WERI-Rb-1 (cell line): ENCODE results near the gene P2RY2.

Source experiments
- DNase-seq: peaks from one replicate; pipeline ENCODE4 v3.0.0-alpha.2; 2020
- H3K27ac ChIP-seq: fragments of 250-450 bp; sonication (Bioruptor Pico); 2 replicates; pipeline ENCODE4 v1.5.1; 2020; ENCODE audit warnings: mild to moderate bottlenecking, moderate library complexity
- H3K27me3 ChIP-seq: fragments of 250-450 bp; sonication (Bioruptor Pico); 2 replicates; pipeline ENCODE4 v1.5.1; 2021; ENCODE audit warnings: mild to moderate bottlenecking, low read depth, moderate library complexity; ENCODE audit not compliant: insufficient read depth, severe bottlenecking
- H3K36me3 ChIP-seq: fragments of 250-450 bp; sonication (Bioruptor Pico); 2 replicates; pipeline ENCODE4 v1.5.1; 2020; ENCODE audit warnings: mild to moderate bottlenecking, moderate library complexity
- H3K4me3 ChIP-seq: 2 replicates; pipeline ENCODE4 v1.5.1; 2011; ENCODE audit warnings: low read depth, mild to moderate bottlenecking, control low read depth, low read length
- H3K9me3 ChIP-seq: fragments of 250-450 bp; sonication (Bioruptor Pico); 2 replicates; pipeline ENCODE4 v1.5.1; 2021; ENCODE audit warnings: mild to moderate bottlenecking, moderate library complexity; ENCODE audit not compliant: severe bottlenecking
- CTCF ChIP-seq: IDR thresholded peaks from 2 replicates; pipeline ENCODE4 v1.5.1; 2011; ENCODE audit warnings: low read depth, mild to moderate bottlenecking, control low read depth, inconsistent platforms, low read length

The P2RY2 gene

GRCh38 chr11:73257342-73258103, 39.4 kb downstream of the P2RY2 start:
- H3K27me3 ChIP-seq, result no peaks in the 10 kb centered on the region
- no peaks in the 10 kb centered on the region for H3K9me3 ChIP-seq
- DNase-seq, result no peak
- no peak overlapping the region for H3K27ac ChIP-seq
- no peak overlapping the region for H3K4me3 ChIP-seq
- H3K36me3 ChIP-seq, result no peaks in the 10 kb centered on the region
- no peak for TF ChIP-seq CTCF

- Histone ChIP-seq H3K4me3 (no peak overlapping the region), H3K9me3 (no peaks in the 10 kb centered on the region), H3K27me3 (no peaks in the 10 kb centered on the region), H3K36me3 (no peaks in the 10 kb centered on the region), H3K27ac (no peak overlapping the region)
- no peak for TF ChIP-seq CTCF
- DNase-seq, result no peak
Measured at GRCh38 chr11:73258104-73259035, 40.3 kb downstream of the P2RY2 start.

GRCh38 chr11:73259406-73260126, 41.5 kb downstream of the P2RY2 start:
- H3K36me3 ChIP-seq, result no peaks in the 10 kb centered on the region

GRCh38 chr11:73260127-73260457, 42.0 kb downstream of the P2RY2 start:
- Histone ChIP-seq H3K36me3 (no peaks in the 10 kb centered on the region), H3K27me3 (no peaks in the 10 kb centered on the region), H3K27ac (no peak overlapping the region), H3K9me3 (no peaks in the 10 kb centered on the region), H3K4me3 (no peak overlapping the region)
- no peak for TF ChIP-seq CTCF
- no peak for DNase-seq

More at GRCh38 chr11:73259406-73260126, 41.5 kb downstream of the P2RY2 start:
- Histone ChIP-seq H3K4me3 (no peak overlapping the region), H3K9me3 (no peaks in the 10 kb centered on the region), H3K27me3 (no peaks in the 10 kb centered on the region), H3K27ac (no peak overlapping the region)
- no peak for DNase-seq
- TF ChIP-seq CTCF, result no peak

- TF ChIP-seq CTCF, result no peak
- H3K9me3 ChIP-seq, result no peaks in the 10 kb centered on the region
- no peak for DNase-seq
Measured at GRCh38 chr11:73262851-73263495, 44.9 kb downstream of the P2RY2 start.

More at GRCh38 chr11:73262851-73263495, 44.9 kb downstream of the P2RY2 start:
- no peaks in the 10 kb centered on the region for H3K27me3 ChIP-seq
- no peak overlapping the region for H3K27ac ChIP-seq
- H3K4me3 ChIP-seq, result no peak overlapping the region
- H3K36me3 ChIP-seq, result no peaks in the 10 kb centered on the region
